HEK293 (cell line): ENCODE results near the gene SRSF4.

Experiments used
- ATF2 ChIP-seq: fragments of 450-650 bp; formaldehyde crosslinking; IDR thresholded peaks from 2 replicates; pipeline ENCODE4 v1.5.1; 2016; ENCODE audit warnings: missing biosample characterization, missing genetic modification characterization, low read depth
- HIC1 ChIP-seq: fragments of 450-650 bp; formaldehyde crosslinking; IDR thresholded peaks from 2 replicates; pipeline ENCODE4 v1.5.1; 2016; ENCODE audit warnings: missing biosample characterization, missing genetic modification characterization
- KLF1 ChIP-seq: fragments of 450-650 bp; formaldehyde crosslinking; IDR thresholded peaks from 2 replicates; pipeline ENCODE4 v1.5.1; 2016; ENCODE audit warnings: missing biosample characterization, missing genetic modification characterization
- KLF10 ChIP-seq: fragments of 450-650 bp; IDR thresholded peaks from 2 replicates; pipeline ENCODE4 v1.5.1; 2018; ENCODE audit warnings: missing biosample characterization, mild to moderate bottlenecking, missing genetic modification characterization
- KLF7 ChIP-seq: fragments of 450-650 bp; formaldehyde crosslinking; IDR thresholded peaks from 2 replicates; pipeline ENCODE4 v1.5.1; 2016; ENCODE audit warnings: missing biosample characterization, missing genetic modification characterization, borderline replicate concordance
- PRDM4 ChIP-seq: fragments of 450-650 bp; formaldehyde crosslinking; IDR thresholded peaks from 2 replicates; pipeline ENCODE4 v1.5.1; 2017; ENCODE audit warnings: missing biosample characterization, missing genetic modification characterization
- SETDB1 ChIP-seq: IDR thresholded peaks from one replicate; pipeline ENCODE4 v1.6.1; 2017; ENCODE audit warnings: mild to moderate bottlenecking, low read length, moderate library complexity, mixed read lengths; ENCODE audit not compliant: insufficient read length
- SP2 ChIP-seq: fragments of 450-650 bp; formaldehyde crosslinking; IDR thresholded peaks from 2 replicates; pipeline ENCODE4 v1.5.1; 2016; ENCODE audit warnings: missing biosample characterization, missing genetic modification characterization
- SP3 ChIP-seq: fragments of 450-650 bp; formaldehyde crosslinking; IDR thresholded peaks from 2 replicates; pipeline ENCODE4 v1.5.1; 2016; ENCODE audit warnings: missing biosample characterization, missing genetic modification characterization
- SP7 ChIP-seq: fragments of 450-650 bp; formaldehyde crosslinking; IDR thresholded peaks from 2 replicates; pipeline ENCODE4 v1.5.1; 2016; ENCODE audit warnings: missing biosample characterization, missing genetic modification characterization
- YY1 ChIP-seq: fragments of 450-650 bp; formaldehyde crosslinking; IDR thresholded peaks from 2 replicates; pipeline ENCODE4 v1.5.1; 2018; ENCODE audit warnings: missing biosample characterization, missing genetic modification characterization
- ZBTB1 ChIP-seq: fragments of 450-650 bp; formaldehyde crosslinking; IDR thresholded peaks from 2 replicates; pipeline ENCODE4 v1.5.1; 2016; ENCODE audit warnings: missing biosample characterization, missing genetic modification characterization
- ZBTB10 ChIP-seq: fragments of 450-650 bp; formaldehyde crosslinking; IDR thresholded peaks from 2 replicates; pipeline ENCODE4 v1.5.1; 2016; ENCODE audit warnings: missing biosample characterization, missing genetic modification characterization
- ZBTB11 ChIP-seq: fragments of 450-650 bp; formaldehyde crosslinking; conservative IDR thresholded peaks from 2 replicates; pipeline ENCODE4 v1.5.1; 2016; ENCODE audit warnings: low read depth, missing biosample characterization, missing genetic modification characterization
- ZBTB20 ChIP-seq: fragments of 450-650 bp; formaldehyde crosslinking; IDR thresholded peaks from 2 replicates; pipeline ENCODE4 v1.5.1; 2016; ENCODE audit warnings: missing biosample characterization, missing genetic modification characterization
- ZEB2 ChIP-seq: fragments of 450-650 bp; formaldehyde crosslinking; IDR thresholded peaks from 2 replicates; pipeline ENCODE4 v1.5.1; 2016; ENCODE audit warnings: missing biosample characterization, missing genetic modification characterization
- ZFP69B ChIP-seq: fragments of 450-650 bp; formaldehyde crosslinking; IDR thresholded peaks from 2 replicates; pipeline ENCODE4 v1.5.1; 2016; ENCODE audit warnings: missing biosample characterization, missing genetic modification characterization
- ZNF146 ChIP-seq: fragments of 450-650 bp; formaldehyde crosslinking; IDR thresholded peaks from 2 replicates; pipeline ENCODE4 v1.5.1; 2016; ENCODE audit warnings: missing biosample characterization, missing genetic modification characterization
- ZNF23 ChIP-seq: fragments of 450-650 bp; formaldehyde crosslinking; IDR thresholded peaks from 2 replicates; pipeline ENCODE4 v1.5.1; 2016; ENCODE audit warnings: missing biosample characterization, missing genetic modification characterization, borderline replicate concordance
- ZNF335 ChIP-seq: fragments of 450-650 bp; formaldehyde crosslinking; conservative IDR thresholded peaks from 2 replicates; pipeline ENCODE4 v1.5.1; 2016; ENCODE audit warnings: missing biosample characterization, missing genetic modification characterization
- ZNF501 ChIP-seq: fragments of 450-650 bp; formaldehyde crosslinking; IDR thresholded peaks from 2 replicates; pipeline ENCODE4 v1.5.1; 2016; ENCODE audit warnings: missing biosample characterization, missing genetic modification characterization
- ZNF561 ChIP-seq: fragments of 450-650 bp; IDR thresholded peaks from 2 replicates; pipeline ENCODE4 v1.5.1; 2018; ENCODE audit warnings: missing biosample characterization, missing genetic modification characterization, borderline replicate concordance
- ZNF571 ChIP-seq: fragments of 450-650 bp; formaldehyde crosslinking; IDR thresholded peaks from 2 replicates; pipeline ENCODE4 v1.5.0; 2017; ENCODE audit warnings: missing biosample characterization, missing genetic modification characterization
- ZNF600 ChIP-seq: fragments of 450-650 bp; formaldehyde crosslinking; IDR thresholded peaks from 2 replicates; pipeline ENCODE4 v1.5.1; 2016; ENCODE audit warnings: missing biosample characterization, missing genetic modification characterization
- ZNF707 ChIP-seq: fragments of 450-650 bp; formaldehyde crosslinking; IDR thresholded peaks from 2 replicates; pipeline ENCODE4 v1.5.1; 2016; ENCODE audit warnings: missing biosample characterization, missing genetic modification characterization
- ZSCAN5A ChIP-seq: fragments of 450-650 bp; formaldehyde crosslinking; IDR thresholded peaks from 2 replicates; pipeline ENCODE4 v1.5.1; 2016; ENCODE audit warnings: missing biosample characterization, missing genetic modification characterization

The SRSF4 gene

GRCh38 chr1:29230553-29231378 lies 49.1 kb upstream of the SRSF4 start, which contains the start of gene MECR (continued):
- TF ChIP-seq ZNF146, result no peak
- TF ChIP-seq ZBTB1, result no peak
- no peak; the same call in 1 of the 2 replicates for TF ChIP-seq ZNF501
- peak; percentile 90; the same call in 1 of the 2 replicates for TF ChIP-seq KLF7
- TF ChIP-seq ZBTB20 (tag by site-specific recombination), result peak; percentile 72; the same call in 1 of the 2 replicates
- no peak for TF ChIP-seq PRDM4 (tag by site-specific recombination)
- TF ChIP-seq ZFP69B (tag by site-specific recombination), result peak; percentile 99
- no peak for TF ChIP-seq ZSCAN5A
- TF ChIP-seq YY1 (tag by site-specific recombination), result no peak
- TF ChIP-seq KLF1 (tag by site-specific recombination), result peak; percentile 96
- TF ChIP-seq ZNF335 (tag by site-specific recombination), result peak; percentile 78
- no peak for TF ChIP-seq ZNF23 (tag by site-specific recombination)
- TF ChIP-seq ZNF561 (tag by site-specific recombination), result no peak
- peak; percentile 68; the same call in 1 of the 2 replicates for TF ChIP-seq ZEB2 (tag by site-specific recombination)
- TF ChIP-seq ZBTB11 (tag by site-specific recombination), result 0 out of 2 replicates have a peak, but pooled peaks have one; percentile 11
- peak; percentile 91 for TF ChIP-seq KLF10 (tag by site-specific recombination)
- peak; percentile 77 for TF ChIP-seq SP2 (tag by site-specific recombination)
- TF ChIP-seq HIC1 (tag by site-specific recombination), result peak; percentile 84
- TF ChIP-seq ATF2, result peak; percentile 90
- TF ChIP-seq ZNF707 (tag by site-specific recombination), result no peak
- peak; percentile 98 for TF ChIP-seq SP3 (tag by site-specific recombination)
- TF ChIP-seq SETDB1, result no peak
- peak; percentile 82 for TF ChIP-seq ZNF600 (tag by site-specific recombination)
- TF ChIP-seq ZBTB10 (tag by site-specific recombination), result peak; percentile 86
- TF ChIP-seq ZNF571 (tag by site-specific recombination), result no peak
- peak; percentile 52; the same call in 1 of the 2 replicates for TF ChIP-seq SP7 (tag by site-specific recombination)
